ENCODE results near the gene CSAD. TPM values are rescaled to one million over a fixed set of nuclear protein-coding genes. Genes with fewer than 3 reads are reported as not detected.

CSAD gene
- total and polyA plus RNA-seq, 3 donors from 2014 or later = 34.9 to 93.7 (median 73.9) TPM

DNA sequence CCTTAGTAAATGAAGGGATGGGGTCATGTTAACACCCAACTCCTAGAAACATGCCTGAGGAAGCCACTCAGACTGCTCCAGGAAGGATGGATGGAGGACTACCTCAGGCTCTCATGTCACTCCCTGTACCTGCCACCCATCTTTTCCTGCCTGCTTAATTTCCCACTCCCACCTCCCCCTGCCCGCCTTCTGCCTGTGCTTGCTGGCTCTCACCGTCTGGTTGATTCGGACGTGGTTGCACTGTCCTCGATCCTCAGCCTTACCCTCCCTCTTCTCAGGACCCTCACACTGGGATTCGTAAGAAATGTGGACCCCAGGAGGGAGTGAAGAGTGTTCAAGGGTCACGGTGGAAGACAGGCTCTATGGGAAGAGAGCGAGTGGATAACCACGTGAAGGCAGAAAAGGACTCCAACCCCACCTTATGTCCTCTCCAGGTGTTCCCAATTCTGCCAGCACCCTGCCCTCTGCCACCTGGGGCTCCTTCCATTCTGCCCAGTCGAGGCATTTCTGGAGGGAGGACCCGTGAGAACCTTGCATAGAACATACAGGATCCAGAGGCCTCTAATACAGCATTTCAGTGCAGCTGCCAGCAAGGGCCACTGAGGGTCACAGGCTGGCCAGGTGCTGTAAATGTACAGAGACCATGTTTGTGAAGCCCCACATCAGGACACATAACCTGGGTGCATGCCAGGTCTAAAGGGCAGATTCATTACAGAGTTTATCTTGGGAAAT is 13.4 kb upstream of the CSAD start:
- no peaks in the 10 kb centered on the region for H3K9me3 ChIP-seq

DNA sequence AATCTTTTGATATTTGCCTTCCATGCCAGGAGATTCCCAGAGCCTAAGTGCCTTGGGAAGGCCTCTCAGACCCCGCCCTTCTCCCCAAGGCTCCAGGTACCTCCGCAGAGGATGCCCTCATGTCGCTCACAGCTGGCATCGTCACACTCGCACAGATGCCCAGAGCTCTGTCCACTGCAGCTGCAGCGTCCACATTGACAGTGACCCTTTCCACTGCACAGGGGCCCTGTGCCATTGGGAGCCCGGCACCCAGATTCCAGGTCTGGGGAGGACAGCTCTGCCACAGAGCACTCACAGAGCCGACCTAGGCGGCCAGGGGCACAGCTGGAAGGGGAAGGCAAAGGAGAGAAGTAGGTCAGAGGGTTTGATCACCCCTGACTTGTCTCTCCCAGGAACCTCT is 12.3 kb upstream of the CSAD start:
- H3K36me3 ChIP-seq (ENCODE audit: low read depth, missing control alignments) = no peaks in the 10 kb centered on the region
- no peak for DNase-seq
- no peaks in the 10 kb centered on the region for H3K27me3 ChIP-seq
- H3K27ac ChIP-seq = no peak overlapping the region
- 88 to 90% methylated on average over 8 to 9 of the region's 9 CpGs for WGBS, 2 donors
- peaks cover 20% of the 10 kb centered on the region for H3K4me1 ChIP-seq
- intact Hi-C loops (cut with DNase I; ENCODE audit: low total_unique reads) = no loop called here
- H3K4me3 ChIP-seq = no peak overlapping the region
- no peaks in the 10 kb centered on the region for H3K9me3 ChIP-seq
- no peak for TF ChIP-seq POLR2A (IDR thresholded peaks at IDR 0.05)

More for the DNA sequence above, 13.4 kb upstream of the CSAD start:
- Histone ChIP-seq H3K4me3 (no peak overlapping the region), H3K36me3 (ENCODE audit: low read depth, missing control alignments) (no peaks in the 10 kb centered on the region), H3K27ac (no peak overlapping the region), H3K27me3 (no peaks in the 10 kb centered on the region), H3K4me1 (peaks cover 23% of the 10 kb centered on the region)
- TF ChIP-seq POLR2A (IDR thresholded peaks at IDR 0.05) = no peak
- TF ChIP-seq, protein P1, sequence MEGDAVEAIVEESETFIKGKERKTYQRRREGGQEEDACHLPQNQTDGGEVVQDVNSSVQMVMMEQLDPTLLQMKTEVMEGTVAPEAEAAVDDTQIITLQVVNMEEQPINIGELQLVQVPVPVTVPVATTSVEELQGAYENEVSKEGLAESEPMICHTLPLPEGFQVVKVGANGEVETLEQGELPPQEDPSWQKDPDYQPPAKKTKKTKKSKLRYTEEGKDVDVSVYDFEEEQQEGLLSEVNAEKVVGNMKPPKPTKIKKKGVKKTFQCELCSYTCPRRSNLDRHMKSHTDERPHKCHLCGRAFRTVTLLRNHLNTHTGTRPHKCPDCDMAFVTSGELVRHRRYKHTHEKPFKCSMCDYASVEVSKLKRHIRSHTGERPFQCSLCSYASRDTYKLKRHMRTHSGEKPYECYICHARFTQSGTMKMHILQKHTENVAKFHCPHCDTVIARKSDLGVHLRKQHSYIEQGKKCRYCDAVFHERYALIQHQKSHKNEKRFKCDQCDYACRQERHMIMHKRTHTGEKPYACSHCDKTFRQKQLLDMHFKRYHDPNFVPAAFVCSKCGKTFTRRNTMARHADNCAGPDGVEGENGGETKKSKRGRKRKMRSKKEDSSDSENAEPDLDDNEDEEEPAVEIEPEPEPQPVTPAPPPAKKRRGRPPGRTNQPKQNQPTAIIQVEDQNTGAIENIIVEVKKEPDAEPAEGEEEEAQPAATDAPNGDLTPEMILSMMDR (IDR thresholded peaks at IDR 0.05) = no peak
- 75 to 77% methylated on average over 11 of the region's 11 CpGs for WGBS, 2 donors
- DNase-seq = no peak
- intact Hi-C loops (cut with DNase I; ENCODE audit: low total_unique reads) = no loop called here

GRCh38 chr12:53192531-53193021 is 11.9 kb upstream of the CSAD start:
- intact Hi-C loops (cut with DNase I; ENCODE audit: low total_unique reads) = no loop called here
- no peak overlapping the region for H3K27ac ChIP-seq
- WGBS, 2 donors = 93 to 97% methylated on average over 14 of the region's 14 CpGs

GRCh38 chr12:53191885-53192530 is 11.3 kb upstream of the CSAD start:
- no peak for DNase-seq
- Histone ChIP-seq H3K27ac (no peak overlapping the region), H3K4me3 (no peak overlapping the region), H3K27me3 (no peaks in the 10 kb centered on the region), H3K9me3 (no peaks in the 10 kb centered on the region), H3K4me1 (peaks cover 13% of the 10 kb centered on the region), H3K36me3 (ENCODE audit: low read depth, missing control alignments) (no peaks in the 10 kb centered on the region)
- intact Hi-C loops (cut with DNase I; ENCODE audit: low total_unique reads) = no loop called here
- WGBS, 2 donors = 89 to 93% methylated on average over 12 to 14 of the region's 14 CpGs
- TF ChIP-seq POLR2A (IDR thresholded peaks at IDR 0.05) = no peak
- TF ChIP-seq, protein P1 (IDR thresholded peaks at IDR 0.05) = no peak

More at GRCh38 chr12:53192531-53193021, 11.9 kb upstream of the CSAD start:
- no peak for DNase-seq
- H3K27me3 ChIP-seq = no peaks in the 10 kb centered on the region
- H3K36me3 ChIP-seq (ENCODE audit: low read depth, missing control alignments) = no peaks in the 10 kb centered on the region
- H3K4me3 ChIP-seq = no peak overlapping the region
- no peaks in the 10 kb centered on the region for H3K9me3 ChIP-seq
- peaks cover 15% of the 10 kb centered on the region for H3K4me1 ChIP-seq
- TF ChIP-seq, protein P1 (IDR thresholded peaks at IDR 0.05) = no peak
- TF ChIP-seq POLR2A (IDR thresholded peaks at IDR 0.05) = no peak

GRCh38 chr12:53191096-53191884 is 10.6 kb upstream of the CSAD start:
- WGBS, 2 donors = 87 to 90% methylated on average over 11 of the region's 11 CpGs
- no peak for DNase-seq
- Histone ChIP-seq H3K4me3 (no peak overlapping the region), H3K9me3 (no peaks in the 10 kb centered on the region), H3K4me1 (peaks cover 13% of the 10 kb centered on the region), H3K36me3 (ENCODE audit: low read depth, missing control alignments) (no peaks in the 10 kb centered on the region), H3K27me3 (no peaks in the 10 kb centered on the region), H3K27ac (no peak overlapping the region)
- intact Hi-C loops (cut with DNase I; ENCODE audit: low total_unique reads) = no loop called here
- no peak for TF ChIP-seq POLR2A (IDR thresholded peaks at IDR 0.05)
- TF ChIP-seq, protein P1 (IDR thresholded peaks at IDR 0.05) = no peak

Data from testis (tissue), 3 donors.